ENCODE measurements around the gene USP1.

The USP1 gene

GRCh38 chr1:62436466-62437272 is at the start of gene USP1:
USP1 (plus strand) TSS chr1:62437049; CDS start chr1:62439868, 2,819 bp downstream.
- in situ Hi-C loops (cut with MboI; ENCODE audit: low pct_unique_long_range_greater_than_20kb, low sequenced_read_pairs) = no loop called here
- DNase-seq = peak; percentile 100

- in situ Hi-C loops (cut with MboI; ENCODE audit: low pct_unique_long_range_greater_than_20kb, low sequenced_read_pairs) = no loop called here
- DNase-seq = no peak
Observed at GRCh38 chr1:62389531-62389930, 47.3 kb upstream of the USP1 start.

- in situ Hi-C loops (cut with MboI; ENCODE audit: low pct_unique_long_range_greater_than_20kb, low sequenced_read_pairs) = no loop called here
- no peak for DNase-seq
Observed at GRCh38 chr1:62390071-62390470, 46.8 kb upstream of the USP1 start.

GRCh38 chr1:62391369-62391971 is 45.4 kb upstream of the USP1 start:
- peak; percentile 29 for DNase-seq
- in situ Hi-C loops (cut with MboI; ENCODE audit: low pct_unique_long_range_greater_than_20kb, low sequenced_read_pairs) = no loop called here

- in situ Hi-C loops (cut with MboI; ENCODE audit: low pct_unique_long_range_greater_than_20kb, low sequenced_read_pairs) = no loop called here
- no peak for DNase-seq
Observed at GRCh38 chr1:62392951-62393350, 43.9 kb upstream of the USP1 start.

GRCh38 chr1:62394646-62395045 is 42.2 kb upstream of the USP1 start:
- DNase-seq = no peak
- in situ Hi-C loops (cut with MboI; ENCODE audit: low pct_unique_long_range_greater_than_20kb, low sequenced_read_pairs) = no loop called here

- DNase-seq = no peak
- in situ Hi-C loops (cut with MboI; ENCODE audit: low pct_unique_long_range_greater_than_20kb, low sequenced_read_pairs) = no loop called here
Observed at GRCh38 chr1:62395291-62395690, 41.6 kb upstream of the USP1 start.

GRCh38 chr1:62396871-62397270 is 40.0 kb upstream of the USP1 start:
- no peak for DNase-seq
- in situ Hi-C loops (cut with MboI; ENCODE audit: low pct_unique_long_range_greater_than_20kb, low sequenced_read_pairs) = no loop called here

GRCh38 chr1:62397301-62397700 is 39.5 kb upstream of the USP1 start:
- in situ Hi-C loops (cut with MboI; ENCODE audit: low pct_unique_long_range_greater_than_20kb, low sequenced_read_pairs) = no loop called here

GRCh38 chr1:62398377-62398776 is 38.5 kb upstream of the USP1 start:
- DNase-seq = no peak
- in situ Hi-C loops (cut with MboI; ENCODE audit: low pct_unique_long_range_greater_than_20kb, low sequenced_read_pairs) = no loop called here

More at GRCh38 chr1:62397301-62397700, 39.5 kb upstream of the USP1 start:
- no peak for DNase-seq

- DNase-seq = no peak
- in situ Hi-C loops (cut with MboI; ENCODE audit: low pct_unique_long_range_greater_than_20kb, low sequenced_read_pairs) = no loop called here
Observed at GRCh38 chr1:62401034-62401760, 35.7 kb upstream of the USP1 start.

- in situ Hi-C loops (cut with MboI; ENCODE audit: low pct_unique_long_range_greater_than_20kb, low sequenced_read_pairs) = no loop called here
- no peak for DNase-seq
Observed at GRCh38 chr1:62405247-62405646, 31.6 kb upstream of the USP1 start.

GRCh38 chr1:62406576-62406975 is 30.3 kb upstream of the USP1 start:
- no peak for DNase-seq
- in situ Hi-C loops (cut with MboI; ENCODE audit: low pct_unique_long_range_greater_than_20kb, low sequenced_read_pairs) = no loop called here

- DNase-seq = peak; percentile 73
- in situ Hi-C loops (cut with MboI; ENCODE audit: low pct_unique_long_range_greater_than_20kb, low sequenced_read_pairs) = no loop called here
Observed at GRCh38 chr1:62407398-62408009, 29.3 kb upstream of the USP1 start.

GRCh38 chr1:62415687-62416086 is 21.2 kb upstream of the USP1 start:
- in situ Hi-C loops (cut with MboI; ENCODE audit: low pct_unique_long_range_greater_than_20kb, low sequenced_read_pairs) = no loop called here
- no peak for DNase-seq

GRCh38 chr1:62417351-62417999 is 19.4 kb upstream of the USP1 start:
- DNase-seq = no peak
- in situ Hi-C loops (cut with MboI; ENCODE audit: low pct_unique_long_range_greater_than_20kb, low sequenced_read_pairs) = no loop called here

GRCh38 chr1:62420214-62420613 is 16.6 kb upstream of the USP1 start:
- in situ Hi-C loops (cut with MboI; ENCODE audit: low pct_unique_long_range_greater_than_20kb, low sequenced_read_pairs) = no loop called here
- no peak for DNase-seq

GRCh38 chr1:62423580-62424242 is 13.1 kb upstream of the USP1 start:
- in situ Hi-C loops (cut with MboI; ENCODE audit: low pct_unique_long_range_greater_than_20kb, low sequenced_read_pairs) = no loop called here
- DNase-seq = no peak

GRCh38 chr1:62424411-62424810 is 12.4 kb upstream of the USP1 start:
- in situ Hi-C loops (cut with MboI; ENCODE audit: low pct_unique_long_range_greater_than_20kb, low sequenced_read_pairs) = no loop called here
- no peak for DNase-seq

All from KBM-7 (cell line).